ENCODE data around the gene WTIP.

DNA sequence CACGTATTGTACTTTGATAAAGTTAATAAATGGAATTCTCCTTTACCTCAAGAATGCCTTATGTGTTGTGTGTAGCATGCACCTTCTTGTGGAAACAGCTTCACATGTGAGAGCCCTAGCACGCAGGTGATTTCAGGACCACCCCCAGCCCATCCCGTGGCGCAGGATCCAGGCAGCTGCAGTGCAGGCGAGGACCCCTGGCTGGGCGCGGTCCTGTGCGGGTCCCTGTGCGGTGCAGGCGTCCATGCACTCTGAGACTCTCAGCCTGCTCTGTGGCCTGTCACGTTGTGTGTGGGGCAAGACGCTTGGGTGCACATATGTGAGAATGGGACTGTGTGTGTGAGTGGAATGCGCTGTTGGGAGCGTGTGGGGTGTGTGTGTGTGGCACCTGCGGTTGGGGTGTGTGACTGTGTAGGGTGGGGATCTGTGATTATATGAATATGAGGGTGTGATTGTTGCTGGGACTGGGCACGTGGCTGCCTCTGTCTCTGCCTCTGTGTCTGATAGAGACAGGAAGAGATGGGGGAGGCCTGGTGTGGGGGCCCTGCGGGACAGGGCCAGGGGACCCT is 30.8 kb downstream of the WTIP start:
- TF ChIP-seq SRSF4 (IDR thresholded peaks at IDR 0.05; ENCODE audit: low read depth, low read length, poor library complexity, severe bottlenecking) = no peak
- TF ChIP-seq, protein P1, sequence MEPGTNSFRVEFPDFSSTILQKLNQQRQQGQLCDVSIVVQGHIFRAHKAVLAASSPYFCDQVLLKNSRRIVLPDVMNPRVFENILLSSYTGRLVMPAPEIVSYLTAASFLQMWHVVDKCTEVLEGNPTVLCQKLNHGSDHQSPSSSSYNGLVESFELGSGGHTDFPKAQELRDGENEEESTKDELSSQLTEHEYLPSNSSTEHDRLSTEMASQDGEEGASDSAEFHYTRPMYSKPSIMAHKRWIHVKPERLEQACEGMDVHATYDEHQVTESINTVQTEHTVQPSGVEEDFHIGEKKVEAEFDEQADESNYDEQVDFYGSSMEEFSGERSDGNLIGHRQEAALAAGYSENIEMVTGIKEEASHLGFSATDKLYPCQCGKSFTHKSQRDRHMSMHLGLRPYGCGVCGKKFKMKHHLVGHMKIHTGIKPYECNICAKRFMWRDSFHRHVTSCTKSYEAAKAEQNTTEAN (CRISPR knock-in tag; conservative IDR thresholded peaks at IDR 0.05) = no peak
- no peak for TF ChIP-seq ZNF318 (CRISPR knock-in tag; IDR thresholded peaks at IDR 0.05)
- TF ChIP-seq IRF1 (CRISPR knock-in tag; IDR thresholded peaks at IDR 0.05; ENCODE audit: low read depth) = no peak
